H1 (cell line): ENCODE measurements around the gene STH. TPM values are rescaled to one million over a fixed set of nuclear protein-coding genes. Genes with fewer than 3 reads are reported as not detected.

Source experiments
- CTCF ChIA-PET: fragments of 300-600 bp; sonication (Branson Sonifier 250); formaldehyde crosslinking; loops from one replicate; lab custom pipeline; 2021; ENCODE audit not compliant: partially characterized antibody; lab: Charles Lee
- POLR2A ChIA-PET: fragments of 300-600 bp; sonication (Branson Sonifier 250); formaldehyde crosslinking; loops from one replicate; lab custom pipeline; 2021; ENCODE audit warnings: inconsistent platforms; ENCODE audit not compliant: partially characterized antibody; lab: Charles Lee
- DNase-seq, 2 experiments: peaks; one replicate each; pipeline versions ENCODE4 v3.0.0 to v3.0.0-alpha.2; 2010 to 2022; ENCODE audit warnings: low spot score in 2 of 2, low read depth in 1 of 2, mixed read lengths in 1 of 2
- FAIRE-seq: peaks from 2 replicates; lab custom pipeline; 2011; peaks lifted over from hg19 to GRCh38; lab: Jason Lieb, UNC
- H2AFZ ChIP-seq: 2 replicates; pipeline ENCODE4 v1.8.1; 2012; ENCODE audit warnings: low read length, inconsistent platforms
- H2AK5ac ChIP-seq: 2 replicates; pipeline ENCODE4 v1.6.1; 2013; ENCODE audit warnings: low read depth, low read length
- H2BK120ac ChIP-seq: replicated peaks from 2 replicates; pipeline ENCODE3; 2013; ENCODE audit warnings: low read depth, low read length, inconsistent platforms
- H2BK12ac ChIP-seq: 2 replicates; pipeline ENCODE4 v1.6.1; 2013; ENCODE audit warnings: low read depth, low read length
- H2BK15ac ChIP-seq: 2 replicates; pipeline ENCODE4 v1.6.1; 2013; ENCODE audit warnings: low read length
- H2BK20ac ChIP-seq: 2 replicates; pipeline ENCODE4 v1.6.1; 2013; ENCODE audit warnings: low read length
- H2BK5ac ChIP-seq: 2 replicates; pipeline ENCODE4 v1.6.1; 2013; ENCODE audit warnings: low read depth, low read length
- H3K14ac ChIP-seq: 2 replicates; pipeline ENCODE4 v1.6.1; 2013; ENCODE audit warnings: inconsistent platforms; ENCODE audit not compliant: insufficient read length
- H3K18ac ChIP-seq: 2 replicates; pipeline ENCODE4 v1.6.1; 2013; ENCODE audit warnings: low read length; ENCODE audit errors: extremely low read depth
- H3K23ac ChIP-seq: 2 replicates; pipeline ENCODE4 v1.6.1; 2013; ENCODE audit warnings: inconsistent platforms; ENCODE audit not compliant: insufficient read length
- H3K23me2 ChIP-seq: 2 replicates; pipeline ENCODE4 v1.6.1; 2013; ENCODE audit warnings: low read depth, low read length
- H3K27ac ChIP-seq: 2 replicates; pipeline ENCODE4 v1.6.1; 2011; ENCODE audit warnings: low read depth, low read length, inconsistent platforms
- H3K27me3 ChIP-seq, 4 experiments: replicated peaks in 1 of 4; 1 replicate in 1 of 4; 2 replicates in 3 of 4; pipeline versions ENCODE4 v1.6.1 to v1.8.1; 2011 to 2013; ENCODE audit warnings: low read length in 3 of 4, mild to moderate bottlenecking in 3 of 4, inconsistent platforms in 2 of 4, mixed read lengths in 2 of 4, moderate library complexity in 1 of 4; ENCODE audit not compliant: control insufficient read depth in 3 of 4, insufficient read depth in 3 of 4; ENCODE audit errors: extremely low read depth in 1 of 4
- H3K36me3 ChIP-seq, 4 experiments: 2 replicates each; pipeline versions ENCODE4 v1.6.1 to v1.8.1; 2011 to 2013; ENCODE audit warnings: mild to moderate bottlenecking in 4 of 4, low read length in 3 of 4, moderate library complexity in 2 of 4, control low read depth in 1 of 4, inconsistent platforms in 1 of 4; ENCODE audit not compliant: insufficient read depth in 4 of 4, control insufficient read depth in 2 of 4
- H3K4ac ChIP-seq: replicated peaks from 2 replicates; pipeline ENCODE3; 2013; ENCODE audit warnings: low read length, low read depth, mixed read lengths, inconsistent platforms; ENCODE audit not compliant: insufficient read length
- H3K4me1 ChIP-seq, 4 experiments: replicated peaks in 1 of 4; 1 replicate in 1 of 4; 2 replicates in 3 of 4; pipeline versions ENCODE4 v1.6.1 to v1.8.1; 2011 to 2013; ENCODE audit warnings: low read length in 3 of 4, inconsistent platforms in 2 of 4, mixed read lengths in 1 of 4; ENCODE audit not compliant: insufficient read depth in 4 of 4, control insufficient read depth in 3 of 4
- H3K4me2 ChIP-seq, 2 experiments: 2 replicates each; pipeline versions ENCODE4 v1.6.1 to v1.8.1; 2011 to 2013; ENCODE audit warnings: low read depth in 2 of 2, low read length in 2 of 2, control low read depth in 1 of 2, inconsistent platforms in 1 of 2, mild to moderate bottlenecking in 1 of 2; ENCODE audit not compliant: insufficient read depth in 1 of 2
- H3K4me3 ChIP-seq, 4 experiments: fragments of 200-600, 300-600 bp in 1 of 4; sonication (generic), shearing (Covaris generic), sonication (Bioruptor Twin) in 1 of 4; 2 replicates each; pipeline versions ENCODE4 v1.5.1 to v1.8.1; 2011 to 2016; ENCODE audit warnings: low read length in 4 of 4, low read depth in 3 of 4, control low read depth in 2 of 4, inconsistent platforms in 2 of 4, mild to moderate bottlenecking in 2 of 4, mixed read lengths in 1 of 4, moderate library complexity in 1 of 4; ENCODE audit not compliant: insufficient read depth in 2 of 4; ENCODE audit errors: extremely low read depth in 1 of 4
- H3K56ac ChIP-seq: replicated peaks from 2 replicates; pipeline ENCODE3; 2013; ENCODE audit warnings: low read depth, mild to moderate bottlenecking, mixed read lengths, low read length, inconsistent platforms; ENCODE audit not compliant: insufficient read length
- H3K79me1 ChIP-seq: 2 replicates; pipeline ENCODE4 v1.6.1; 2013; ENCODE audit warnings: low read depth, low read length, control low read depth
- H3K79me2 ChIP-seq, 2 experiments: 2 replicates each; pipeline versions ENCODE4 v1.6.1 to v1.8.1; 2012 to 2013; ENCODE audit warnings: low read length in 2 of 2, mild to moderate bottlenecking in 2 of 2, inconsistent platforms in 1 of 2; ENCODE audit not compliant: insufficient read depth in 2 of 2, control insufficient read depth in 1 of 2
- H3K9ac ChIP-seq, 4 experiments: replicated peaks in 1 of 4; 1 replicate in 1 of 4; 2 replicates in 3 of 4; pipeline versions ENCODE4 v1.6.1 to v1.8.1; 2011 to 2013; ENCODE audit warnings: low read depth in 3 of 4, low read length in 3 of 4, control low read depth in 2 of 4, mild to moderate bottlenecking in 2 of 4, moderate library complexity in 2 of 4, inconsistent platforms in 1 of 4; ENCODE audit errors: extremely low read depth in 1 of 4
- H3K9me3 ChIP-seq, 2 experiments: 2 replicates each; pipeline versions ENCODE4 v1.6.1 to v1.8.1; 2012 to 2013; ENCODE audit warnings: mild to moderate bottlenecking in 2 of 2, moderate library complexity in 2 of 2, control low read depth in 1 of 2, inconsistent platforms in 1 of 2, low read depth in 1 of 2, low read length in 1 of 2, mixed read lengths in 1 of 2; ENCODE audit not compliant: insufficient read depth in 2 of 2
- H4K20me1 ChIP-seq, 2 experiments: replicated peaks in 1 of 2; 2 replicates each; pipeline versions ENCODE3 to v1.8.1; 2011 to 2013; ENCODE audit warnings: inconsistent platforms in 2 of 2, low read length in 2 of 2, mild to moderate bottlenecking in 1 of 2; ENCODE audit not compliant: insufficient read depth in 2 of 2, control insufficient read depth in 1 of 2
- H4K5ac ChIP-seq: 2 replicates; pipeline ENCODE4 v1.6.1; 2013; ENCODE audit warnings: low read length, low read depth, mixed read lengths, inconsistent platforms; ENCODE audit not compliant: insufficient read length
- H4K8ac ChIP-seq: 2 replicates; pipeline ENCODE4 v1.8.0; 2013; ENCODE audit warnings: mild to moderate bottlenecking, moderate library complexity, low read length, inconsistent platforms; ENCODE audit not compliant: insufficient read depth; ENCODE audit errors: extremely low read depth
- H4K91ac ChIP-seq: replicated peaks from 2 replicates; pipeline ENCODE3; 2013; ENCODE audit warnings: low read length, mixed read lengths, inconsistent platforms; ENCODE audit not compliant: insufficient read length
- ASH2L ChIP-seq: fragments of 200-600, 300-600 bp; sonication (generic); IDR thresholded peaks from one replicate; pipeline ENCODE4 v1.7.1; 2017; ENCODE audit warnings: low read length
- BACH1 ChIP-seq: IDR thresholded peaks from 2 replicates; pipeline ENCODE4 v1.6.1; 2012; ENCODE audit warnings: low read length, improper control_type of control experiment
- CBX8 ChIP-seq: fragments of 300-800, 300-1000 bp; sonication (generic); IDR thresholded peaks from 2 replicates; pipeline ENCODE4 v1.7.1; 2016; ENCODE audit warnings: low read depth, low read length, borderline replicate concordance
- CHD1 ChIP-seq: IDR thresholded peaks from 2 replicates; pipeline ENCODE4 v1.6.1; 2012; ENCODE audit warnings: low read depth, low read length, improper control_type of control experiment
- EGR1 ChIP-seq: IDR thresholded peaks from 2 replicates; pipeline ENCODE4 v1.6.1; 2011; ENCODE audit warnings: low read depth, low read length, borderline replicate concordance
- FOSL1 ChIP-seq: IDR thresholded peaks from 2 replicates; pipeline ENCODE4 v1.6.1; 2011; ENCODE audit warnings: mild to moderate bottlenecking, low read depth, low read length, moderate library complexity; ENCODE audit not compliant: insufficient read depth
- JUND ChIP-seq: IDR thresholded peaks from 2 replicates; pipeline ENCODE4 v1.6.1; 2011; ENCODE audit warnings: mild to moderate bottlenecking, improper control_type of control experiment, low read length
- NANOG ChIP-seq: IDR thresholded peaks from 2 replicates; pipeline ENCODE4 v1.6.1; 2011; ENCODE audit warnings: low read length, low read depth, mild to moderate bottlenecking, inconsistent platforms; ENCODE audit not compliant: insufficient read depth, poor library complexity, severe bottlenecking
- RFX5 ChIP-seq: IDR thresholded peaks from 2 replicates; pipeline ENCODE4 v1.6.1; 2011; ENCODE audit warnings: low read depth, low read length, improper control_type of control experiment, borderline replicate concordance
- SIX5 ChIP-seq: IDR thresholded peaks from 2 replicates; pipeline ENCODE4 v1.6.1; 2011; ENCODE audit warnings: mild to moderate bottlenecking, low read depth, low read length
- SP1 ChIP-seq: IDR thresholded peaks from 2 replicates; pipeline ENCODE4 v1.6.1; 2011; ENCODE audit warnings: low read depth, low read length
- SRF ChIP-seq: IDR thresholded peaks from 2 replicates; pipeline ENCODE4 v1.6.1; 2011; ENCODE audit warnings: mild to moderate bottlenecking, low read depth, low read length, moderate library complexity
- TEAD4 ChIP-seq: IDR thresholded peaks from 2 replicates; pipeline ENCODE4 v1.6.1; 2012; ENCODE audit warnings: low read depth, low read length, inconsistent platforms, mixed read lengths
- YY1 ChIP-seq: IDR thresholded peaks from 2 replicates; pipeline ENCODE4 v1.6.1; 2011; ENCODE audit warnings: low read depth, mild to moderate bottlenecking, low read length
- WGBS, 2 experiments: shearing (Covaris generic) in 1 of 2; methylation state at CpG; one replicate each; pipeline versions ENCODE4 v1.1.6 to v1.1.7; 2013 to 2015; ENCODE audit warnings: low lambda C conversion rate in 2 of 2, mixed read lengths in 2 of 2, inconsistent platforms in 1 of 2, low coverage in 1 of 2, missing lambda C conversion rate in 1 of 2; ENCODE audit not compliant: insufficient replicate concordance in 2 of 2, insufficient coverage in 1 of 2, insufficient read length in 1 of 2; ENCODE audit errors: extremely low coverage in 1 of 2, missing lambda C conversion rate in 1 of 2; 5-methylcytosine and 5-hydroxymethylcytosine counted together
- polyA plus RNA-seq, 7 experiments: library from polyadenylated mRNA; depleted of rRNA in 3 of 7; stranded (reverse) in 5 of 7; unstranded in 2 of 7; fragments of >200 nt in 5 of 7; fragments of 200-250 nt in 2 of 7; gene quantifications; 1 replicate in 5 of 7; 2 replicates in 1 of 7; 4 replicates in 1 of 7; pipeline versions ENCODE4 v1.2.1 to v1.2.3, GENCODE V29; 2011 to 2013; ENCODE audit warnings: missing spikeins in 2 of 7, mixed read lengths in 2 of 7
- total RNA-seq: library from RNA; stranded (reverse); fragmentation: NEBNext Ultra II Directional; extraction: Animal tissue kit (Norgen Biotek cat#: 25700); gene quantifications from 2 replicates; pipeline ENCODE4 v1.2.1, GENCODE V29; 2021
- TF ChIP-seq, protein P1 (sequence below): IDR thresholded peaks from 2 replicates; pipeline ENCODE4 v1.6.1; 2012; ENCODE audit warnings: inconsistent platforms

The STH gene
- total and polyA plus RNA-seq, 2 of the 8 experiments (the other 6 are each of a cell fraction or from before 2014, with no cell fraction given): not detected

DNA sequence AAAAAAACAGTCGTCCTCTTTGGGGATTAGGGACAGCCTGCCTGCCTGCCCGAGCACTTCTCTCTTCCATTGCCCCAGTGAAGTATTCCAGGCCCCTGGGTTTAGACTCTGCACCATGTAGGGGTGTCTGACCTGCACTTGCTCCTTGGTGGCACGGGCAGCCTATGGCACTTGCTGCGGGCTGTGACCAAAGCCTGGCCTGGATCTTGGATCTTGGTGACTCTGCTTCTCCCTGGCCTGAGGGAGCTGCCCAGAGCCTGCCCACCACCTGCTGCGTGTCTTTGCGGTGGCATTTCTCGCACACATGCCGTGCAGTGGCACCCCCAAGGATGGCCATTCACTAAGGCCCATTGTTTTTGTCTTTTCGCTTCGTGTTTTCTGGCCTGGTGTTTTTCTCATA is 6.1 kb upstream of the STH start:
- Histone ChIP-seq H2BK120ac (no peak overlapping the region), H3K27ac (no peak overlapping the region), H3K18ac (no peak overlapping the region), H4K5ac (no peak overlapping the region), H2AK5ac (no peak overlapping the region), H2BK5ac (no peak overlapping the region), H4K8ac (no peak overlapping the region; the same call in 1 of the 2 replicates), H3K4me3 (no peak overlapping the region), H3K4me1 (peaks cover 0 to 9% (median 4%) of the 10 kb centered on the region in 4 experiments; a peak in 5 of 7 replicates), H2BK20ac (no peak overlapping the region), H3K27me3 (peaks cover 0 to 2% (median 0%) of the 10 kb centered on the region in 4 experiments; a peak in 1 of 7 replicates), H3K4me2 (no peak overlapping the region), H4K20me1 (no peaks in the 10 kb centered on the region), H3K9me3 (no peaks in the 10 kb centered on the region), H3K36me3 (no peaks in the 10 kb centered on the region), H4K91ac (no peak overlapping the region), H2BK15ac (no peak overlapping the region), H3K9ac (no peak overlapping the region), H3K79me2 (no peaks in the 10 kb centered on the region), H3K79me1 (no peaks in the 10 kb centered on the region), H3K4ac (no peak overlapping the region), H2AFZ (no peak overlapping the region), H3K23ac (no peak overlapping the region), H2BK12ac (no peak overlapping the region; the same call in 1 of the 2 replicates), H3K14ac (no peak overlapping the region), H3K56ac (no peak overlapping the region), H3K23me2 (no peaks in the 10 kb centered on the region)
- POLR2A ChIA-PET: interaction anchor here (0.9 kb wide), 1 partner anchor 27 kb away, joined by 3 read pairs; no protein-coding TSS in a partner anchor
- CTCF ChIA-PET: interaction anchor here (1.0 to 4.5 kb wide), 2 partner anchors 10 to 220 kb away, joined by 3 to 25 read pairs; no protein-coding TSS in a partner anchor
- DNase-seq: no peak
- 74% methylated on average over 9 of the region's 10 CpGs; no CpG with 5 or more reads in 1 of the 2 experiments for WGBS, 2 experiments
- FAIRE-seq: no peak
- TF ChIP-seq FOSL1 (no peak), SIX5 (no peak), ASH2L (no peak), BACH1 (no peak), EGR1 (no peak), JUND (no peak), NANOG (no peak), RFX5 (no peak), SRF (no peak), SP1 (peak; percentile 92), YY1 (no peak), TEAD4 (no peak), CHD1 (no peak), CBX8 (no peak)
- TF ChIP-seq, protein P1, sequence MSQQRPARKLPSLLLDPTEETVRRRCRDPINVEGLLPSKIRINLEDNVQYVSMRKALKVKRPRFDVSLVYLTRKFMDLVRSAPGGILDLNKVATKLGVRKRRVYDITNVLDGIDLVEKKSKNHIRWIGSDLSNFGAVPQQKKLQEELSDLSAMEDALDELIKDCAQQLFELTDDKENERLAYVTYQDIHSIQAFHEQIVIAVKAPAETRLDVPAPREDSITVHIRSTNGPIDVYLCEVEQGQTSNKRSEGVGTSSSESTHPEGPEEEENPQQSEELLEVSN: no peak
